ENCODE data around the gene ATG7.
A peak's percentile ranks its signal among the peaks of the same experiment; 100 is the strongest.

Gene ATG7

GRCh38 chr3:11271986-11272904 lies at the start of gene ATG7:
Gene ATG7, plus strand, starts transcription at chr3:11272397. Its CDS starts 26,299 bp downstream, at chr3:11298696.
- DNase-seq (ENCODE audit: low spot score), result peak; percentile 96

GRCh38 chr3:11224010-11224409 lies 48.2 kb upstream of the ATG7 start:
- no peak for DNase-seq (ENCODE audit: low spot score)

GRCh38 chr3:11224870-11225229 lies 47.3 kb upstream of the ATG7 start:
- DNase-seq (ENCODE audit: low spot score), result no peak

GRCh38 chr3:11226042-11226370 lies 46.2 kb upstream of the ATG7 start:
- no peak for DNase-seq (ENCODE audit: low spot score)

- DNase-seq (ENCODE audit: low spot score), result no peak
Measured at GRCh38 chr3:11228041-11228440, 44.2 kb upstream of the ATG7 start.

- no peak for DNase-seq (ENCODE audit: low spot score)
Measured at GRCh38 chr3:11230125-11230524, 42.1 kb upstream of the ATG7 start.

- no peak for DNase-seq (ENCODE audit: low spot score)
Measured at GRCh38 chr3:11230832-11231231, 41.4 kb upstream of the ATG7 start.

- DNase-seq (ENCODE audit: low spot score), result no peak
Measured at GRCh38 chr3:11235385-11235784, 36.8 kb upstream of the ATG7 start.

GRCh38 chr3:11236588-11237461 lies 35.4 kb upstream of the ATG7 start:
- peak; percentile 80 for DNase-seq (ENCODE audit: low spot score)

GRCh38 chr3:11238060-11238459 lies 34.1 kb upstream of the ATG7 start:
- DNase-seq (ENCODE audit: low spot score), result no peak

GRCh38 chr3:11238880-11239279 lies 33.3 kb upstream of the ATG7 start:
- DNase-seq (ENCODE audit: low spot score), result no peak

GRCh38 chr3:11239796-11240195 lies 32.4 kb upstream of the ATG7 start:
- no peak for DNase-seq (ENCODE audit: low spot score)

- DNase-seq (ENCODE audit: low spot score), result no peak
Measured at GRCh38 chr3:11240496-11240895, 31.7 kb upstream of the ATG7 start.

GRCh38 chr3:11244121-11244677 lies 28.0 kb upstream of the ATG7 start:
- DNase-seq (ENCODE audit: low spot score), result no peak

- no peak for DNase-seq (ENCODE audit: low spot score)
Measured at GRCh38 chr3:11245276-11245675, 26.9 kb upstream of the ATG7 start.

GRCh38 chr3:11245827-11246662 lies 26.2 kb upstream of the ATG7 start:
- DNase-seq (ENCODE audit: low spot score), result no peak

- DNase-seq (ENCODE audit: low spot score), result no peak
Measured at GRCh38 chr3:11246663-11246970, 25.6 kb upstream of the ATG7 start.

GRCh38 chr3:11247362-11247761 lies 24.8 kb upstream of the ATG7 start:
- DNase-seq (ENCODE audit: low spot score), result no peak

- no peak for DNase-seq (ENCODE audit: low spot score)
Measured at GRCh38 chr3:11248596-11248995, 23.6 kb upstream of the ATG7 start.

GRCh38 chr3:11250902-11251806 lies 21.0 kb upstream of the ATG7 start:
- peak; percentile 53 for DNase-seq (ENCODE audit: low spot score)

- no peak for DNase-seq (ENCODE audit: low spot score)
Measured at GRCh38 chr3:11251807-11252176, 20.4 kb upstream of the ATG7 start.

Data from CD4-positive, alpha-beta T cell treated with Interleukin-2 at 100 ng/mL for 4 hours (primary cell).